ENCODE results near the gene APH1B.

APH1B gene

GRCh38 chr15:63277038-63277892, at the start of gene APH1B:
TSS of gene APH1B (plus strand) at chr15:63277605. CDS start at chr15:63277624, 19 bp downstream.
- TF ChIP-seq CTCF (IDR thresholded peaks at IDR 0.05; ENCODE audit: control insufficient read depth, extremely low read depth, insufficient read depth), result no peak
- H3K4me3 ChIP-seq (ENCODE audit: low read depth, low read length), result peak within 1 kb of the TSS; percentile 69
- DNase-seq (ENCODE audit: low read depth), result peak; percentile 7

GRCh38 chr15:63227689-63228088, 49.7 kb upstream of the APH1B start:
- TF ChIP-seq CTCF (IDR thresholded peaks at IDR 0.05; ENCODE audit: control insufficient read depth, extremely low read depth, insufficient read depth), result no peak
- H3K4me3 ChIP-seq (ENCODE audit: low read depth, low read length), result no peak overlapping the region
- DNase-seq (ENCODE audit: low read depth), result no peak

DNA sequence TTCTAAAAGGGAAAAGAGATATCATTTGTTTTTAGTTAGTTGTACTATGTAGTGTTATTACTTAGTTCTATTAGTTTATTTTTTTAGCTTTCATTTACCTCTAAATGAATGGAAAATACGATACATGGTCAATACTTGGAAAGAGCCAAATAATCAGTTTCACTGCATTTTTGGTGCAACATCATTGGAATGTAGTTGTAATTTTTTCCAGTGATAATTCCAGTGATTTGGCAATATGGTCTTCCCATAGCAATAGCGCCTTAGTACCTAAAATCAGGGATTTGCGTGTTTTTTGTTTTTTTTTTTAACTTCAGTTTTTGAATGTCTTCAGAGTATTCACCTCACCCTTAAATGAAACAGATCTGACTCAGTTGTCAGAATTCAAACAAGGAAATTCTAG, 46.2 kb upstream of the APH1B start:
- no peak for DNase-seq (ENCODE audit: low read depth)
- no peak for TF ChIP-seq CTCF (IDR thresholded peaks at IDR 0.05; ENCODE audit: control insufficient read depth, extremely low read depth, insufficient read depth)
- H3K4me3 ChIP-seq (ENCODE audit: low read depth, low read length), result no peak overlapping the region

GRCh38 chr15:63231706-63232105, 45.7 kb upstream of the APH1B start:
- no peak overlapping the region for H3K4me3 ChIP-seq (ENCODE audit: low read depth, low read length)
- DNase-seq (ENCODE audit: low read depth), result no peak
- no peak for TF ChIP-seq CTCF (IDR thresholded peaks at IDR 0.05; ENCODE audit: control insufficient read depth, extremely low read depth, insufficient read depth)

DNA sequence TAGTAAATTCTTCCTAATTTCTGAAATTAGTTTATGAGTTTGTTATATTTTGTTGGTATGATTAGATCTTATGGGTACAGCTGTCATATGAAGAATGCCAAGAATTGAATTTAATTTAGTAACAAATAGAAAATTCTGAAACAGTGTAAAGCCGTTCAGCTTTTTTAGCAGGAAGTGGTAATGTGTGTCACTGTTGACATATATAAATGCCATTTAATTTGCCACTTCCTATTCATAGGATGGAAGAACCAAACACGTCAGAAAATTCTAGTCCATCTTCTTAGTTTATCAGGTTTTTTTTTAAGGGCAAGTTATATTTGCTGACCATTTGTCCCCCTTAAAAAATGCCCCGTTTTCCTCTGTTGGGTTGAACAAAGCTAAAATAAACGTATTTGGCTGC, 45.0 kb upstream of the APH1B start:
- DNase-seq (ENCODE audit: low read depth), result no peak
- no peak overlapping the region for H3K4me3 ChIP-seq (ENCODE audit: low read depth, low read length)

DNA sequence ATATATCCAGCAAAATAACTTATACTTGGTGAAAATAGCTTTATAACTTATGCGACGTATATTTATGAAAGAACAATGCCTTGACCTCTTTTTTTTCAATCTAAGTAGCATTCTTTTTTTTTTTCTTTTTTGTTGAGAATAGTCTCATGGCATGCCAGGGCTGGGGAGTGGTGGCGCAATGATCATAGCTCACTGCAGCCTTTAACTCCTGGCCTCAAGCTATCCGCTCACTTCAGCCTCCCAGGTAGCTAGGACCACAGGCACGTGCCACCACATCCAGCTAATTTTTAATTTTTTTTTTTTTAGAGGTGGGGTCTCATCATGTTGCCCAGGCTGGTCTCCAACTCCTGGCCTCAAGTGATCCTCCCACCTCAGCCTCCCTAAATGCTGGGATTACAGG, 44.5 kb upstream of the APH1B start:
- TF ChIP-seq CTCF (IDR thresholded peaks at IDR 0.05; ENCODE audit: control insufficient read depth, extremely low read depth, insufficient read depth), result no peak

More for the DNA sequence above, 45.0 kb upstream of the APH1B start:
- TF ChIP-seq CTCF (IDR thresholded peaks at IDR 0.05; ENCODE audit: control insufficient read depth, extremely low read depth, insufficient read depth), result no peak

More for the DNA sequence above, 44.5 kb upstream of the APH1B start:
- no peak for DNase-seq (ENCODE audit: low read depth)
- H3K4me3 ChIP-seq (ENCODE audit: low read depth, low read length), result no peak overlapping the region

Data from LNCaP clone FGC (cell line).